Embryonic facial prominence (tissue), 1 donor: Measurements from ENCODE around the gene ARHGAP15.

Experiments
- DNase-seq: peaks from one replicate; pipeline ENCODE4 v3.0.0-alpha.2; 2016; ENCODE audit errors: extremely low spot score

ARHGAP15 gene

DNA sequence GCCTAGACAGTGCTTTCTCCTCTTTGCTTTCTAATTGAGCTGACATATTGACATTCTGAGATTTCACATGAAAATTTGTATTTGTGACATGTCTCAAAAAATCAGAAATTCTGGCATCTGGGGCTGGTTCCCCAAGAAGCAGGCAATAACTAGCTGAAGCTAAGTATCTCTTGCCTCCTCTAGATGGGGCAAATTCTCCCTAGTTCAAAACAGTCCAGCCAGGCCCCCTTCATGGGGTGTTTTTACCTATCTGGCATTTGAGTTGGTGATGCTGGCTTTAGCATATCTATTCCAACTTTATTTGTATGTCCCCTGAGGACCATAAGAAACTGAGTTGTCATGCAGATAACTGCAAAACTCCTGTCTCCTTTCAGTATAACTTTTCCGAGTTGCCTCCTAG lies 39.9 kb downstream of the ARHGAP15 start:
- no peak for DNase-seq

DNA sequence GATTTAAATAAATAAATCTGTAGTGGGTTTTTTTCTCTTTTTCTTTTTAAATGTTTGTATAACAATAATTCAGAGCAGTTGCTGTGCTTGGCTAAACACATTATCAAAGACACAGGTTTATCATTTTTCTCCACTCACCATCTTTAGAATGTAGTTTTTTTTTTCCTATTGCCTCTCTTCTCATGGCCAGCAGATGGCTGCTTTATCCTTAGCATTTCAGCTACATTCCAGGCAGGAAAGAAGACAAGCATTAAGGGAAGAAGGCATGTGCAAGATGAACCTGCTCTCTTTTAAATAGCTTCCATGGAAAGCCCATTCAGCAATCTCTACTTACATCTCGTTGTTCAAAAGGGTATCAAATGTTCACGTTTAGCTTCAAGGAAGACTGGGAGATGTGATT lies 42.6 kb downstream of the ARHGAP15 start:
- no peak for DNase-seq

DNA sequence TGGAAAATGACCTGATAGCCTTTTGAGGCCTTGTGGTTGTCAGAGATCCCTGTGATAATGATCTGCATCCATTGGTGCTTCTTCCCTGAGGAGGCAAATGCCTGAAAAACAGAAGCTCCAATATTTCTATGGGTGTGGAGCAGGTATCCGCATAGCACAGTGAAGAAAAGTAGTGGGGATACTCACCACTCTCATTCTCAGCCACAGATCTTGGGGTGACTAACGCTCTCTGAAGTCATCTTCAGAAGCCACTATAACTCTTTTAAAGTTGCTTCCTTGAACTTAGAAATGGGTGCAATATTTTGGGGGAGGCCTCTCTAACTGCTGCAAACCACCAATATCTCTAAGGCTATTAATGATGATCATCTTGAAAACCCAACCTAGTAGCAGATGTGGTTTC lies 46.2 kb downstream of the ARHGAP15 start:
- no peak for DNase-seq

DNA sequence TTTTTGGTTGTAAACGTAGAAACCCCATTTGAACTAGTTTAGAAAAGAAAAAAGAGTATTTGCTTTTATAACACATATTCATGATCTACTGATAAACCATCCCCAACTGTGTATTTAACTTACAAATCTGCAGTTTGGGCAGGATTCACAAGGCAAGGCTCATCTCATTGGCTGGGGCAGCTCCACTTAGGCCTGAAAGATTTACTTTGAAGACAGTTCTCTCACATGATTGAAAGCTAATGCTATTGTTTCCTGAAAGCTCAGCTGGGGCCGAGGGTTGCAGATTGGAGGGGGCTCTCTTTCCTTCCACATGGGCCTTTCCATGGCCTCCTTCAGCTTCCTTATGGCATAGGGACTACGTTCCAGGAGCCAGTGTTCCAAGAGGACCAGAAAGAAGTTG lies 47.4 kb downstream of the ARHGAP15 start:
- no peak for DNase-seq

DNA sequence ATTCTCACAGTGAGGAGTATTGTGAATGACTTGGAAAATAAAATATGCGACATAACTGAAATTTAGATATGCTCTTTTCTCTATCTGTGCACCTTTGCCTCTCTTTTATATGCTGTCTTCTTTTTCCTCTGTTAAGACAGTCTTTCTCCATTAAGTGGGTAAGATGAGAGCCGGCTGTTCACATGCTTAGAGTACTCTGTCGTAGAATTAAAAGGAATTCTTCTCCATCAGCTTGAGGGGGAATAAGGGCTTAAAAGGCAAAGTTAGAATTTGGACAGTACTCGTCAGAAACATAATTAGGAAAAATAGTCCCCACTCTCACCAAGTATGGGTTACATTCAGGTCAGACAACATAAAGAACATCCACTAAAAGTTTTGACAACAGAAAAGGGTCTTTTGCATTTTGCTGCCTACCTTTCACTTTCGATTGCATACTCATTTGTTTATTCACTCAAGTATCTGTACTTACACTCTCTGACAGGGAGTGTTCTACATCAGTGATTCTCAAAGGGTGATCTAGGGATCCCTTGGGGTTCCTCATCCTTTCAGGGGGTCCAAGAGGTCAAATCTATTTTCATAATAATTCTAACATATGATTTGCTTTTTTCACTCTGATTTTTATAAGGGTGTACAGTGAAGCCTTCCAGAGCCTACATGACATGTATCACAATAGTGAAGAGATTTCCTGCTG lies 48.0 kb downstream of the ARHGAP15 start:
- DNase-seq = no peak

DNA sequence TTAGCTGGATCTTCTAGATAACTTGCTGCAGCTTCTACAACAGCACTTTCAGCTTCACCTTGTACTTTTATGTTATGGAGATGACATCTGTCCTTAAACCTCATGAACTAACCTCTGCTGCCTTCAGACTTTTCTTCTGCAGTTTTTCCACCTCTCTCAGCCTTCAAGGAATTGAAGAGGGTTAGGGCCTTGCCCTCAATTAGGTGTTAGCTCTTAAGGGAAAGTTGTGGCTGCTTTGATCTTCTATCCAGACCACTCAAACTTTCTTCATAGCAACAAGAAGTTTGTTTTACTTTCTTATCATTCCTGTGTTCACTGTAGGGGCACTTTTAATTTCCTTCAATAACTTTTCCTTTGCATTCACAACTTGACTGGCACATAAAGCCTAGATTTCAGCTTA lies 52.3 kb downstream of the ARHGAP15 start:
- DNase-seq = no peak

DNA sequence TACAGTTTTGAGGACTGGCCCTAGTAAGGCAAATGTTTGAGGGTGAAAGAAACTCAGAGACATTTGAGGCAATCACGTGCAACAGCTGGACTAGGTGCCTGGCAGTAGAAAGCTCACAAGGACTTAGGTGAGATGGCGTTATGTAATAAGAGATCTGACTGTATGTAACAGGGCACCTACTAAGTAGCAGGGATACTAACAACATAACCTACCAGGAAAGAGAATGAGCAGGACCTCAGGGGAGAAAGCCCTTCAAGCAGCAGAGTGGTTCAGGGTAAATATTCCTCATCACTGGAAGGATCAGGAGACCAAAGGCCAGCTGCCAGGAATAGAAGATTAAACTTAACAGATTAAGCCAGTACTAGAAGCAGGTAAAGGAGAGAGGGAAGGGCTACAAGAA lies 53.4 kb downstream of the ARHGAP15 start:
- DNase-seq = no peak

DNA sequence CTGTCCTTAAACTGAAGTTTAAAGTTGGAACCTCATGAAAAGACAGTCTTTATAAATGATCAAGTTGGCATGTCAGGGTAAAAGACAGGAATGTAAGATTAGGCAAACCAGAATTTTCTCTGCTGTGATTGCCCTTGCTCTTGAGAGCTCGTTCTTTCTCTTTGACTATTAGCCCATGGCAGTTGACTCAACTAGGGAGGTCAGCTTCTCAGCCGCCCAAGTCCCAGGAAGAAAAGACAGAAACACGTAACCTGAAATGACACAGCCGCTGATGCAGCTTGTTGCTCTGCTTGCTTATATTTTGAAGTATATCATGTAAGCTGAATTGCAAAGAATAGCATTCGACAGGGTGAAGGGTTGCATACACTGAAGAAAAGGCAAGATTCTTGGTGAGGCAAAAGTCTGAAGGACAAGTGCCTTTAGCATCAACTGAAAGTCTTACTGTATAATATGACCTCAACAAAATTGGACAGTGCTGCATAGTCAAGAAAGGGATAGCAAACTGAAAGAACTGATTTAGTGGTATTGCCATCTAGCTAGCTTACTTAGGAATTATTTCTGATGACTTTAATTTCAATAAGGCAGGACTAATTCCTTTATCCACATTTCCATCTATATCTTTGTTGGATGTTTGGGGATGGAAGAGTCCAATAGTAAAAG lies 54.7 kb downstream of the ARHGAP15 start:
- no peak for DNase-seq

DNA sequence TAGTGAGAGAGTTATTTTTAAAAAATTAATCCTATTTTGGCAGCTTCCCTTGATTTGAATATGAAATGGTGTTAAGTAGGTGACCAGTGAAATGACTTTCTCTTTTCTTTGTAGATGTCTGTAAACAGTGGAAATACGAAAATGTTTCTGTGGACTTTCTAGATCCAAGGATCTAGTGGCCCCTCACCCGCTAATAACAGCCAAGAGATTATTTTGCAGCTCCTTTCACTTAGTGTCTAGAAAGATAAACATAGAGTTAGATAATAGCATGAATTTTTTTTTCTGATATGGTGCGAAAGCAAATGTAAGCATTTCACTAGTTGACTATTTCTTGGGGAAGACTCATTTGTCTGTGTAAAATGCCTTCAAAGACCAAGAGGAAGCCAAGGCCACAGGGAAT lies 57.7 kb downstream of the ARHGAP15 start:
- no peak for DNase-seq

DNA sequence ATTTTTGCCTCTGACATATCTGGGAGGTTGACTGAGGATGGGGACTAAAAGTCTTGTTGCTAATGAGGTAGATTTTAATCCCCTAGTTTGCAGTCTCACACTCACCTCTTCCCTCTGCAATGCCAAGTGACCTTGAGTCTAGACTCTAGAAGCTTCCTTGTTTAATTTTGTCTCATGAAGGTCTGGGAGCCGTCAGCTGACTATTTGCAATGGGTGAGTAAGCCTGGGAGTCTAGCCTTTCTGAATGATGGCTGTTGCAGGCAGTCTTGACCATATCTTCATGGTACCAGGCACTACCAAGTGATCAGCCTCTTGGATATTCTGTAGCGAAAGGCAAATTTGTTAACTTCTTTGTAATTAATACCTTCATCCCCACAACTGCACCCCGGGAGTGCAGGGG lies 61.2 kb downstream of the ARHGAP15 start:
- no peak for DNase-seq

DNA sequence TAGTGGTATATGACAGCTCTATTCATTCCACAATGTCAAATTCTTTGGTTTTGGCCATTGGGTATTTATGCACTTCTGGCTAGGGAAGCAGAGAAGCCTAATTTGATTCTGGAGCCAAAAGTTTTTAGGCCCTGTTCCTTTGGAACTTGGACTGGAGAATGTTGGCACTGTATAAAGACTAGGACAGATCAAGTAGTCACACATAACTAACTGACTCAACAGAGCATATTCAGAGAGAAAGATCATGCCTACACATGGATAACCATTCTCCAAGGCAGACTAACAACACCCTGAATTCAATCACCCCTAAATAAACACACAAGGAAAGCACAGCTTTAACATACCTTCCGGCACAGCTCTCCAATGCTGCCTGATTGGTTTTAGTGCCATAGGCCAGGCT lies 62.9 kb downstream of the ARHGAP15 start:
- no peak for DNase-seq

DNA sequence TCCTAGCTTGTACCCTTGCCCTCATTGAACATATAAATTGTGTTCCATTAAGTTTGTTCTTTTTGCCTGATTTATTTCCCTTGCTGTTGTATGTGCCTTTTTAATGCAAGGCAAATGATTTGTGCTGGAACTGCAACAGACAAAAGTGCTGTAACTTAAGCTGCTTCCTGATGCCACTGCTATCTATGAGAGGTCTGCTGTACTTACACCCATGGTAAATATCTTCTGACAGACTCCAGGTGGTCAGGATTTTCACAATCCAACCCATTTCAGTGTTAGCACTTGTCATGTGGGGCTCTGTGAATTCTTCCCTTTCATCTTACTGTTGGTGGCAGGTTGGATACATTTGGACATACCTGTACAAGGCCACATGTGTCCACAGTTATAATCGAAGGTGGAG lies 63.5 kb downstream of the ARHGAP15 start:
- no peak for DNase-seq

DNA sequence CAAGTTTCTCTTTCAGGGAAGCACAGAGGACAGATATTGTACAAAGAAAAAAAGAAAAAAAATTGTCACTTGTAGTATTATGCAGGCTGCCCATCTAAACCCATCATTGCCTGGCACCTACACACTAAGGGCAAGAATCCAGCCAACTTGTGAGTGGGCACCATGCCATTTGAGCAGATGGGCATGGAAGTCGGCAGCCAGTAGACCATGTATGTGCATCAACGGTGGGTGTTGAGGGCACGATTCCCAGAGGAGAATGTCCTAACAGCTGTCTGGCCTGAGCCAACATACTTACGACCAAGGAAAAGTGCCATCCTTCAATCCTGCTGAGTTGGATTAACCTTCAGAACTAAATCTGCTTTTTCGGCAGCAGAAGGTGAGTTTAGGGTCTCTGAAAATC lies 63.9 kb downstream of the ARHGAP15 start:
- no peak for DNase-seq

DNA sequence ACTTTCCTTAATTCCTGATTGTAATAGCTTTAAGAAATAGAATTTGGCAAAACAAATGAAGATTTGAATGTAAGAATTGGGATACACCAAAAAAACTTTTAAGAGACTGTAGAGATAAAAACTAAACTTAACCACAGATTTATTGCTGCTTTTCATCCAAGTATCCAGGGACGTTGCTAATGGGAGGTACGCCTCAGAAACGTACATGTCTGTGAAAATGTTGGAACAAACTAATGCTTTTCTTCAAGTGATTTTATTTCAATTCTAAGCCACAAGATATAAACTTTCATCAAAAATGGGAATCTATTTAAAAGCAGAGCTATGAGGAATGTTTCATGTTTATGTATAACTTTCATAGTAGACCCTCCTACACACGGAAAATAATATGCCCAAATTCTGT lies 66.3 kb downstream of the ARHGAP15 start:
- no peak for DNase-seq

DNA sequence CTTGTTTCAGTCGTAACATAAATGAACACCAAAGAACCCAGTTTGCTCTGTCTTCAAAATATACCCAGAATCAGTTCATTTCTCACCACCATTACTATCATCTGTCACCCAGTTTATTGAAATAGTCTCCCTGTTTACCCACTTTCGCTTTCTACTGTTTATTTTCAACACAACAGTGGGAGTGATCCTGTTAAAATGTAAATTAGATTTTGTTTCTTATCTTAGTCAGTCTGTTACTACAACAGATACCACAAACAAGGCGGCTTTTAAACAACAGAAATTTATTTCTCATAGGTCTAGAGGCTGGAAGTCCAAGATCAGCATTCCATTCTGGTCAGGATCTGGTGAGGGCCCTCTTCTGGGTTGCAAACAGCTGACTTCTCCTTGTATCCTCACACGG lies 74.8 kb downstream of the ARHGAP15 start:
- DNase-seq = no peak

DNA sequence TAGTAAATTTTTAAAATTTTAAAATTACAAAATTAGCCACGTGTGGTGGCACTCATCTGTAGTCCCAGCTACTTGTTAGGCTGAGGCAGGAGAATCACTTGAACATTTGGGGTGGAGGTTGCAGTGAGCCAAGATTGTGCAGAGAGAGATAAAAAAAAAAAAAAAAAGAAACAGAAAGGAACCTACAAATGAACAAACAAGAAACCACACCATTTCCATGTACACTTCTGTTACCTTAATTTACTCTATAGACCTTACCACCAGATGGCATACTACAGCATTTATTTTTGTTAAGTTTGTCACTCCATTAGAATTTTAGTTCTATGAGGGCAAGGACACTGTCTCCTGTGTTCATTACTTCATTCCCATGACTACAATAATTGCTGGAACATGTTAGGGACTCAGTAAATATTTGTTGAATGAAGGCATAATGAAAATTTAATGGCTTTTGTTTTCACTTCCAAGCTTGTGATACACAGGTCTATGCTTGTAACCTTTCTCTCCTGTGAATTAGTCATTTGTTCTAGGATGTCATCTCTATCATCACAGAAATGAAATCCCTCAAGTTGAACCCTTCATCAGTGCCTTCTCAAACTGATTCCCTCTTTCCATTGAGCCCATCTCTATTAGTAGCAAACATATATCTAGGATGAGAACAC lies 76.0 kb downstream of the ARHGAP15 start:
- no peak for DNase-seq

DNA sequence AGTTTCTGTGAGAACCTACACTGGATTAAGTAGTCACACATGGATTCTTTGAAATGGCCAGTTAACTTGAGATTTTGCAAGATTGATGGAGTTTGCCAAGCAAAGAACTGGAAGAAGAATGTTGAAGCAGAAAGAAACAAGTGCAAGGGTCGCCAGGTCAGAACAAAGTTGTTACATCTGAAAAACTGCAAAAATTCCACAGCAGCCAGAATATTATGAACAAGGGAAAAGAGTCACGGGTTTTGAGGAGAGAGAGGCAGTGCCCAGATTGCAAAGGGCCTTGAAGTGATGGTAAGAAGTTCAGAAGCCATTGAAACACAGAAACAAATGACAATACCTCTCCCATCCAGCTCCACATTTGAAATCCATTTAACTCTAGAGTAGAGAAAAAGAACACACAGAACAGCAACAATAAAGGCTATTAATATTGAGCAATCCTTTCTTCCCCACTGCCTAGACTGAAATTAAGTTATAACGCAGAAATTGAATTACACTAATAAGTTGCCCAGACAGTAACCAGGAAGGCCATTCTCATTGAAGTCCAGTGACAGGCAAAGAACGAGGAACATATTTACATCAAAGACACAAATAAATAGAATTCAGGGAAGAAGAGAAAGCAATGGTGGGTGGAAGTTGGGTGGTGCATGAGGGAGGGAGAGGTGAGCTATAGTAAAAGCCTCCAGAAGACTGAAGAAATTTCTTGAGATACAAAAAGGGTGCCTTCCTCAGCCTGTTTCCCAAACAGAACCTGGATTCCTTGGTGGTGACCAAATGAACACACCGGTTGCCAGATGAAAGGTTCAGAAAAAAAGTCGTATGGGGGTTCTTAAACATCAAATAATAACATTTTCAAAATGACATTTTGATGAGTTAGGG lies 80.6 kb downstream of the ARHGAP15 start:
- no peak for DNase-seq

DNA sequence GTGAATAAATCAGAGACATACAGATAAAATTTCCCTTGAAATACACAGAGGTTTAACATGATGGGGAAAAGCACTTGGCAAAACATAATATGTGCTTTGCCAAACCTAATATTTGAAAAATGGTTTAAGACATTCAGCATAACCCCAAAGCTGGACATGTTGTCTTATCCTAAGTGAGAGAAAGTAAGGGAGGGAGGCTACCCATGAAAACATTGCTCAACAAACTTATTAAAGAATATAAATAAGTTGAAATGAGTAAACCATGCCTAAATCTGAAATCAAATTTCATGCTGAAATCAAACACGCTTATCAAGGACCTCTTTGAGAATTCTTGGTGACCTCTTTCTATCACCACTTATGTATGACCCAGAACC lies 81.2 kb downstream of the ARHGAP15 start:
- no peak for DNase-seq

DNA sequence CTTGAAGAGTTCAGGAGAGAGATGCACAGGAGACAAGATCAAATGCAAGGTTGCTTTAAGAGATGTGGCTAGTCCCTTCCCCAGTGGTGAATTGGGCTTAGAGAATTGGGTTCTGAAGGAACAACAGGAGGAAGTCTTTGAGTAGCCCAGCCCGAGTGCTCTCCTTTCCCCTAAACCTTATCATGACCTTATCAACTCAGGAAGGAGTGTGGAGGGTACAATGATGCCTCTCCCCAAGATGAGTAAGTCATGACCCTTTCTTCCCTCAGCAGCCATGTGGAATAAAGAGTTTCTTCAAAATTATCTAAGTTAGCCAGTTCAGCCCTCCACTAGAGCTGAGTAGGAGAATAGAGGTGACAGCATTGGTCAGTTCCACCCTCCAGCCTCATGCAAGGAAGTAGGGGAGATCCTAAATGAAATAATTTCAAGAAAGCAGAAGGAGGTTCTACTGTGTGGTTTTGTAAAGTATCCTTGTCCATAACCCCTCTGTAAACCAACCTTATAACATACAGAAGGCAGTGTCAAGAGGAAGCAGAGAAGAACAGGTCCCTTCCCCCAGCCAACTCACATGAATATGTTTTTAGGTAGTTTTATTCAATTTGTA lies 88.4 kb downstream of the ARHGAP15 start:
- DNase-seq = no peak

DNA sequence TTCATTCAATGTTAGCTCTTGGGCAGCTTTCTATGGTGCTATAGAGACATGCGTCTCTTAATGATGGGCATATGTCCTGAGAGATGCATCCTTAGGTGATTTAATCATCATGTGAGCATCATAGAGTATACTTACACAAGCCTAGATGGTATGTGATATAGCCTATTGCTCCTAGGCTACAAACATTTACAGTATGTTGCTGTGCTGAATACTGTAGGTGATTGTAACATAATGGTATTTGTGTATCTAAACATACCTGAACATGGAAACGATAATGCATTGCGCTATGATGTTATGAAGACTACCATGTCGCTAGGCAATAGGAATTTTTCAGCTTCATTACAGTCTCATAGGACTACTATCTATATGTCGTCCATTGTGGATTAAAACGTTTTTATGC lies 89.4 kb downstream of the ARHGAP15 start:
- DNase-seq = no peak

DNA sequence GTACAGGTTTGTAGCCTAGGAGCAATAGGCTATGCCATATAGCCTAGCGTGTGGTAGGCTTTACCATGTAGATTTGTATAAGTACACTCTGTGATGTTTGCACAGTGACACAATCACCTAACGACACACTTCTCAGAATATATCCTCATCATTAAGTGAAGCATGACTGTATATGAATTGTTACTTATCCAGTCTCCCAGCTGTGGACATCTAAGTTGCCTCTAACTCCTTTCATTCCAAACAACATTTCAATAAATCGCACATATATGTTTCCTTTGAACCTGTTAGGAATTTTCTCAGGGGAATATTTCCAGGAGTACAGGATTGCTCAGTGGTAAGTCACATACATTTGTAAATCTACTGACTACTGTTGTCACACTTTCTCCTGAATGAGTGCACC lies 90.0 kb downstream of the ARHGAP15 start:
- DNase-seq = no peak

DNA sequence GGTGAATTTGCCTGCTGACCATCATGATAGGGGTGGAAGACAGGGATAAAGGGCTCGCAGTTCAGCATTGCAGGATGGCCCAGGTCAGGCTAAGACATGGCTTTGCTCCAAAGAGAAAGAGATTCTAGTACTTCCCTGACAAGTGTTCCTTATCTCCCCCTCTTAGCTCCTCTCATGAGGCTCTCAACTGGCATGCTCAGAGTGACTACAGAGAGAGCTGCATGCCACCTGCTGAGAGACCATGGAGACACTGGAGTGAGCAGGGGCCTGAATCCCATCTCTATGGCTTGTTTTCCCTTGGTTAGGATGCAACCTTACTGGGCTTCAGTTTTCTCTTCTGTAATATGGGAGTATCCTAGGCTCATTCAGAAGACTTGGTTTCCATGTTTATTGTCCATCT lies 94.3 kb downstream of the ARHGAP15 start:
- no peak for DNase-seq
